Bronchial smooth muscle cell (primary cell): ENCODE measurements around the gene METTL21A. TPM values are rescaled to one million over a fixed set of nuclear protein-coding genes. Genes with fewer than 3 reads are reported as not detected.

Experiments
- total RNA-seq: library from RNA; depleted of rRNA; stranded (reverse); fragments of >200 nt; gene quantifications from 2 replicates; pipeline ENCODE4 v1.2.1, GENCODE V29; 2014

The METTL21A gene
- 4.1 and 5.7 TPM in 2 replicates for total RNA-seq

DNA sequence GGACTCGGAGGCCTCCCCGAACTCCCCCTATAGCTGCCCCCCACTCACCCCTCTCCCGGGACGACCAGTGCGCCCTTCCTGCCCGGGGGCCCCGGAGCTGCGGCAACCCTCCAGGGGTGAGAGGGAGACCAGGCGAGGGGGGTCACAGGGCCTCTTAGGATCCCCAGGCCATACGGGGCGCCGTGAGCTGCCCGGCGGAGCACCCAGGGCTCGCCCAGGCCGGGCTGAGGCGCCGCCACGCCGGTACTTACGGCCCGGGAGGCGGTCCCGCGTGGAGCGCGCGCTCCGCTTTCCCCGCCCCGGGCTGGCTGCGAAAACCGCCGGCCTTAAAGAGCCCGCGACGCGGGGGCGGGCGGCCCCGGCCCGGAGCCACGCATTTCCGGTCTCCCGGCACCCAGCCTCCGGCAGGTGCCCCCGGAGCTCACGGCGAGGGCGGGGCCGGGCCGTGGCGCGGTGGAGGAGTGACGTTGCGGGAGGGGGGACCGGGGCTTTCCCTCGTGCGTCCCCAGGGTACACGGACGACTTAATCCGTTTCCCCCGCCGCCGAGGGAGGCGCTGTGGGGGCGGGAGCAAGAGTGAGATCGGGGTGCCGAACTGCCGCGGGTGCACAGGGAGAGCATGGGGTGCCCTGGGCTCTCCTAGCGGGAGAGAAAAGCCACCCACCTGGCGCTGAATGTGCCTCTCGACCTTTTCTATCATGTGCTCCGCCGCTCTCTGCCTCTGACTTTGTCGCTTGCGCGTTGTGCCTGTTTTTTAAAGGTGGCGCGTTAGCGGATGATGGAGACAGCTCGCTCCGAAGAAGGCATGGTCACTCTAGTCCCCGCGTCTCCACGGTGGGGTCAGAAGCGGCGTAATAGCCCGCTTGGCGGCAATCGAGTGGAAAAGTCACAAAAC, at the start of gene METTL21A:
METTL21A (minus strand) TSS at position 381 of the 894 bp plus-strand sequence. CDS start 1,019 bp downstream, outside the sequence.

Other genes starting within 250 kb of the METTL21A start
- gene CREB1, start 95.4 kb downstream of the METTL21A start, total RNA-seq = 23.0 and 30.0 TPM in 2 replicates
- gene CCNYL1, start 86.2 kb upstream of the METTL21A start, total RNA-seq = 3.7 and 4.6 TPM in 2 replicates
- 0.32 and 0.43 TPM in 2 replicates for gene FZD5, start 144.5 kb upstream of the METTL21A start, total RNA-seq